Measurements from ENCODE around the gene HTR3D. TPM values are rescaled to one million over a fixed set of nuclear protein-coding genes. Genes with fewer than 3 reads are reported as not detected.

The HTR3D gene
- total and polyA plus RNA-seq, 2 experiments from 2014 or later, result not detected

DNA sequence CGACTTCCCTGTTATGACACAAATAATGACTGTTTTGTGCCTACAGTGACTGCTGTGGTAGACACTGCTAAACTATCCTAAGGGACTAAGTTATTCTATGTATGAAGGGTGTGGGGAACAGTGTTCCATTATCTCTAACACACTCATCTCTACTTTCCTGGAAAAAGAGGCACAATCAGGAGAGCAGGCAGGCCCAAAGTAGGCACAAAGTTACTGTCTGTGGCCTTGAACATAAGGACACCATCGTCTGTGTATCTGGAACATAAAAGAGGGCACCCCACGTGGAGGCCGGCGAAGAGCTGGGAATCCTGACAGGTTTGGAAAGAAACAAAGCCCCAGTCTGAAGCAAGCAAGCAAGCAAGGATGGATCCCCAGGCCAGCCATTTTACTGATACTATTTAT is 15.4 kb upstream of the HTR3D start:
- TF ChIP-seq EZH2phosphoT487 (IDR thresholded peaks at IDR 0.05; ENCODE audit: insufficient read depth, low read depth), result no peak
- no peak for TF ChIP-seq EZH2 (IDR thresholded peaks at IDR 0.05; ENCODE audit: insufficient read depth, poor library complexity, severe bottlenecking)
- Histone ChIP-seq H3K4me2 (ENCODE audit: unreplicated experiment) (peak overlapping the region; percentile 88), H3K36me3 (ENCODE audit: low read depth) (peaks cover 17% of the 10 kb centered on the region; the same call in 1 of the 2 replicates), H3K79me2 (ENCODE audit: insufficient read depth) (peaks cover 58% of the 10 kb centered on the region), H3K27ac (no peak overlapping the region), H3F3A (ENCODE audit: insufficient read depth) (no peaks in the 10 kb centered on the region), H3K27me3 (replicated peaks; ENCODE audit: insufficient read depth) (no peaks in the 10 kb centered on the region), H3K4me1 (ENCODE audit: insufficient read depth) (peaks cover 16% of the 10 kb centered on the region; the same call in 1 of the 2 replicates), H3K9me2 (ENCODE audit: insufficient read depth) (no peaks in the 10 kb centered on the region), H3K9me3 (ENCODE audit: low read depth) (no peaks in the 10 kb centered on the region), H4K20me1 (ENCODE audit: insufficient read depth) (no peaks in the 10 kb centered on the region), H3K9ac (0 out of 2 replicates have a peak overlapping the region, but pooled peaks have one; percentile 83), H2AFZ (no peak overlapping the region), H3K4me3 (peak overlapping the region; percentile 100)
- 79 to 82% methylated on average over 5 of the region's 5 CpGs for WGBS, 2 experiments (ENCODE audit: low coverage in 1 of 2, low lambda C conversion rate in 2 of 2, missing lambda C conversion rate in 2 of 2)
- no peak for DNase-seq
- in situ Hi-C loops (cut with MboI), result no loop called here

DNA sequence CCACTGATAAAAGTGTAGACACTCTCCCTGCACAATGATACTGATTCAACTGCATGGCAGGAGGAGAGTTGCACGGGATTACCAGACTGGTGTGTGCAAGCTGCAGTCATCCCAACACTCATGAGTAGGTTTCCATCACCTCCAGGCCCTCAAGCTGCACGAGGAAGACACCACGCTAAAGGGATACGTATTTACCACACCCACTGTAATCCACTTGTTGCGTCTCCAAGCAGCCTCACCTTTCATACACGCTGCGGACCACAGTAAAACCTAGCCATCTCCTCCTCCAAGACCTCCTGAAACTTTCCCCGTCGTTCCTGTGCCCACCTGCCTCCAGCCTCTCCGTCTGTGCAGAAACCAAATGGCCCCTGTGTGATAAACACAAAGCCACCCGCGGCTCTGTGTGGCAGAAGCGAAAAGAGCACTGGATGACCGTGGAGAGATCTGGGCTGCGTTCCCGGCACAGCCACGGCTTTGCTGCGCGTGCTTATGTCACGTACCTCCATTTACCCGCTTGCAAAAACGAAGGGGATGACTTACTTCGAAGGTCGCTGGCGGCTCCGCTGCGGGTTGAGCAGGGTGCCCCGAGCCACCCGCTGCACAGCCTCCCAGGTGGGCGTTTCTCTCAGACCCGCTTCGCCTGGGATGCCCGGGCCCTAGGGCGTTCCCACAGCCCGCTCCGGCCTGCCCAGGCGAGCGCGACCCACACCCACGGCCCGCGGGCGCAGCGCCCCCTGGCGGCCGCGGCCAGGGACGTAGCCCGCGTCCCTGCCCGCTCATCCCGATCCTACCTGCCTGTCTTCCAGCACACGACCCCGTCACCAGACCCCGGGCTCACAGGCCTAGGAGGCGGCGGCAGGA is 14.5 kb upstream of the HTR3D start:
- no peaks in the 10 kb centered on the region for H3K9me2 ChIP-seq (ENCODE audit: insufficient read depth)
- 10 to 11% methylated on average over 43 to 50 of the region's 57 CpGs for WGBS, 2 experiments (ENCODE audit: low coverage in 1 of 2, low lambda C conversion rate in 2 of 2, missing lambda C conversion rate in 2 of 2)
- no peak overlapping the region for H3K27ac ChIP-seq
- H2AFZ ChIP-seq, result peak overlapping the region; percentile 100
- no peaks in the 10 kb centered on the region for H4K20me1 ChIP-seq (ENCODE audit: insufficient read depth)
- H3K4me2 ChIP-seq (ENCODE audit: unreplicated experiment), result peak overlapping the region; percentile 88
- peaks cover 16% of the 10 kb centered on the region; the same call in 1 of the 2 replicates for H3K4me1 ChIP-seq (ENCODE audit: insufficient read depth)
- in situ Hi-C loops (cut with MboI), result no loop called here
- peaks cover 16% of the 10 kb centered on the region; the same call in 1 of the 2 replicates for H3K36me3 ChIP-seq (ENCODE audit: low read depth)
- H3K27me3 ChIP-seq (replicated peaks; ENCODE audit: insufficient read depth), result no peaks in the 10 kb centered on the region
- peak overlapping the region; percentile 83 for H3K9ac ChIP-seq
- peaks cover 51% of the 10 kb centered on the region for H3K79me2 ChIP-seq (ENCODE audit: insufficient read depth)
- DNase-seq, result peak; percentile 81
- H3K4me3 ChIP-seq, result peak overlapping the region; percentile 100
- no peaks in the 10 kb centered on the region for H3K9me3 ChIP-seq (ENCODE audit: low read depth)
- no peaks in the 10 kb centered on the region for H3F3A ChIP-seq (ENCODE audit: insufficient read depth)
- no peak for TF ChIP-seq EZH2 (IDR thresholded peaks at IDR 0.05; ENCODE audit: insufficient read depth, poor library complexity, severe bottlenecking)
- no peak for TF ChIP-seq EZH2phosphoT487 (IDR thresholded peaks at IDR 0.05; ENCODE audit: insufficient read depth, low read depth)

- peak within 1 kb of the TSS; percentile 100 for H3K4me3 ChIP-seq
- H3K27ac ChIP-seq, result peak within 1 kb of the TSS; percentile 43
- peaks cover 44% of the 10 kb centered on the region for H3K79me2 ChIP-seq (ENCODE audit: insufficient read depth)
- 0 to 2% methylated on average over 46 to 55 of the region's 55 CpGs for WGBS, 2 experiments (ENCODE audit: low coverage in 1 of 2, low lambda C conversion rate in 2 of 2, missing lambda C conversion rate in 2 of 2)
- DNase-seq, result peak; percentile 97
- no peaks in the 10 kb centered on the region for H3K27me3 ChIP-seq (replicated peaks; ENCODE audit: insufficient read depth)
- peaks cover 8% of the 10 kb centered on the region; the same call in 1 of the 2 replicates for H3K36me3 ChIP-seq (ENCODE audit: low read depth)
- in situ Hi-C loops (cut with MboI), result no loop called here
- H3F3A ChIP-seq (ENCODE audit: insufficient read depth), result no peaks in the 10 kb centered on the region
- peak within 1 kb of the TSS; percentile 100 for H2AFZ ChIP-seq
- H3K4me1 ChIP-seq (ENCODE audit: insufficient read depth), result peaks cover 16% of the 10 kb centered on the region; the same call in 1 of the 2 replicates
- no peaks in the 10 kb centered on the region for H3K9me3 ChIP-seq (ENCODE audit: low read depth)
- H3K9ac ChIP-seq, result peak within 1 kb of the TSS; percentile 83
- H3K4me2 ChIP-seq (ENCODE audit: unreplicated experiment), result peak within 1 kb of the TSS; percentile 88
- TF ChIP-seq EZH2phosphoT487 (IDR thresholded peaks at IDR 0.05; ENCODE audit: insufficient read depth, low read depth), result no peak
- TF ChIP-seq EZH2 (IDR thresholded peaks at IDR 0.05; ENCODE audit: insufficient read depth, poor library complexity, severe bottlenecking), result no peak
- no peaks in the 10 kb centered on the region for H3K9me2 ChIP-seq (ENCODE audit: insufficient read depth)
- H4K20me1 ChIP-seq (ENCODE audit: insufficient read depth), result no peaks in the 10 kb centered on the region
These were observed 13.7 kb upstream of the HTR3D start, which contains the start of gene ABCC5 for GRCh38 chr3:184017672-184018423. Gene ABCC5 (minus strand): TSS chr3:184017884. CDS start chr3:184014392, 3,492 bp downstream.

DNA sequence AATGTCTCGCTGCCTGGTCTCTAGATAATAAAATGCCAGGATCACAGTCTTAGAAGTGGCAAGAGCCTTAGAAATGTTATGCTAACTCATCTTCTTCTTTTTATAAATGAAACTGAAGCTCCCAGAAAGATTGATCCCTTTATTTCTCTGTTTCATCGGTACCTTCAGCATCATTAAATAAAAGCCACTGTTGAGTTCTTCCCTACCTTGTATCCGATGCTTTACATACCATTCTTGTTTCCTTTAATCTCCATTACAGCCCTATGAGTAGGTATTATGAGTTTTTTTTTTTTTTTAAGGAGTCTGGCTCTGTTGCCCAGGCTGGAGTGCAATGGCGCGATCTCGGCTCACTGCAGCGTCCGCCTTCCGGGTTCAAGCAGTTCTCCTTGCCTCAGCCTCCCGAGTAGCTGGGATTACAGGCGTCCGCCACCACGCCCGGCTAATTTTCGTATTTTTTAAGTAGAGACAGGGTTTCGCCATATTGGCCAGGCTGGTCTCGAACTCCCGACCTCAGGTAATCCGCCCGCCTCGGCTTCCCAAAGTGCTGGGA is 13.0 kb upstream of the HTR3D start:
- peak overlapping the region; percentile 88 for H3K4me2 ChIP-seq (ENCODE audit: unreplicated experiment)
- TF ChIP-seq EZH2phosphoT487 (IDR thresholded peaks at IDR 0.05; ENCODE audit: insufficient read depth, low read depth) (no peak), EZH2 (IDR thresholded peaks at IDR 0.05; ENCODE audit: insufficient read depth, poor library complexity, severe bottlenecking) (no peak)
- H3K27ac ChIP-seq, result peak overlapping the region; percentile 43
- H3K9ac ChIP-seq, result peak overlapping the region; percentile 83
- H3F3A ChIP-seq (ENCODE audit: insufficient read depth), result no peaks in the 10 kb centered on the region
- no peaks in the 10 kb centered on the region for H3K9me3 ChIP-seq (ENCODE audit: low read depth)
- H3K4me1 ChIP-seq (ENCODE audit: insufficient read depth), result peaks cover 16% of the 10 kb centered on the region; the same call in 1 of the 2 replicates
- H3K9me2 ChIP-seq (ENCODE audit: insufficient read depth), result no peaks in the 10 kb centered on the region
- DNase-seq, result no peak
- H4K20me1 ChIP-seq (ENCODE audit: insufficient read depth), result no peaks in the 10 kb centered on the region
- WGBS, 2 experiments (ENCODE audit: low coverage in 1 of 2, low lambda C conversion rate in 2 of 2, missing lambda C conversion rate in 2 of 2), result 82 to 84% methylated on average over 21 of the region's 21 CpGs
- peaks cover 4% of the 10 kb centered on the region; the same call in 1 of the 2 replicates for H3K36me3 ChIP-seq (ENCODE audit: low read depth)
- H3K4me3 ChIP-seq, result peak overlapping the region; percentile 100
- H3K79me2 ChIP-seq (ENCODE audit: insufficient read depth), result peaks cover 37% of the 10 kb centered on the region
- no peaks in the 10 kb centered on the region for H3K27me3 ChIP-seq (replicated peaks; ENCODE audit: insufficient read depth)
- peak overlapping the region; percentile 100 for H2AFZ ChIP-seq
- in situ Hi-C loops (cut with MboI), result no loop called here

All from GM23248 (cell line).